Mucosa of stomach (tissue), 1 donor: ENCODE data around the gene UBE2J2.

Experiments used
- H3K27me3 ChIP-seq: one replicate; pipeline ENCODE4 v1.7.0; 2013; ENCODE audit warnings: mild to moderate bottlenecking, low read length; ENCODE audit not compliant: control insufficient read depth, insufficient read depth
- H3K36me3 ChIP-seq: one replicate; pipeline ENCODE4 v1.7.0; 2013; ENCODE audit warnings: low read length; ENCODE audit not compliant: control insufficient read depth, insufficient read depth
- H3K4me1 ChIP-seq: one replicate; pipeline ENCODE4 v1.7.0; 2013; ENCODE audit warnings: mild to moderate bottlenecking, low read length; ENCODE audit not compliant: control insufficient read depth, insufficient read depth
- H3K4me3 ChIP-seq: one replicate; pipeline ENCODE4 v1.7.0; 2013; ENCODE audit warnings: low read length
- H3K9ac ChIP-seq: one replicate; pipeline ENCODE4 v1.7.0; 2013; ENCODE audit warnings: mild to moderate bottlenecking, low read length, moderate library complexity
- H3K9me3 ChIP-seq: one replicate; pipeline ENCODE4 v1.7.0; 2013; ENCODE audit warnings: mild to moderate bottlenecking, low read length, moderate library complexity; ENCODE audit not compliant: control insufficient read depth
- donor health status: Pancreatic carcinoma.

Gene UBE2J2

GRCh38 chr1:1228187-1228586 lies 45.5 kb downstream of the UBE2J2 start:
- no peaks in the 10 kb centered on the region for H3K9me3 ChIP-seq
- H3K4me3 ChIP-seq, result no peak overlapping the region
- no peaks in the 10 kb centered on the region for H3K27me3 ChIP-seq
- peaks cover 5% of the 10 kb centered on the region for H3K36me3 ChIP-seq
- H3K9ac ChIP-seq, result no peak overlapping the region
- peaks cover 30% of the 10 kb centered on the region for H3K4me1 ChIP-seq

- Histone ChIP-seq H3K9ac (no peak overlapping the region), H3K9me3 (no peaks in the 10 kb centered on the region), H3K27me3 (no peaks in the 10 kb centered on the region), H3K4me1 (peaks cover 25% of the 10 kb centered on the region), H3K4me3 (no peak overlapping the region), H3K36me3 (peaks cover 10% of the 10 kb centered on the region)
Measured at GRCh38 chr1:1227386-1227785, 46.3 kb downstream of the UBE2J2 start.

GRCh38 chr1:1226566-1227362 lies 46.9 kb downstream of the UBE2J2 start:
- Histone ChIP-seq H3K27me3 (no peaks in the 10 kb centered on the region), H3K4me1 (peaks cover 31% of the 10 kb centered on the region), H3K36me3 (peaks cover 10% of the 10 kb centered on the region), H3K9me3 (no peaks in the 10 kb centered on the region), H3K4me3 (no peak overlapping the region), H3K9ac (no peak overlapping the region)

GRCh38 chr1:1225913-1226312 lies 47.7 kb downstream of the UBE2J2 start:
- H3K4me1 ChIP-seq, result peaks cover 32% of the 10 kb centered on the region
- H3K36me3 ChIP-seq, result peaks cover 10% of the 10 kb centered on the region
- no peak overlapping the region for H3K9ac ChIP-seq
- H3K4me3 ChIP-seq, result no peak overlapping the region
- no peaks in the 10 kb centered on the region for H3K9me3 ChIP-seq
- H3K27me3 ChIP-seq, result no peaks in the 10 kb centered on the region

DNA sequence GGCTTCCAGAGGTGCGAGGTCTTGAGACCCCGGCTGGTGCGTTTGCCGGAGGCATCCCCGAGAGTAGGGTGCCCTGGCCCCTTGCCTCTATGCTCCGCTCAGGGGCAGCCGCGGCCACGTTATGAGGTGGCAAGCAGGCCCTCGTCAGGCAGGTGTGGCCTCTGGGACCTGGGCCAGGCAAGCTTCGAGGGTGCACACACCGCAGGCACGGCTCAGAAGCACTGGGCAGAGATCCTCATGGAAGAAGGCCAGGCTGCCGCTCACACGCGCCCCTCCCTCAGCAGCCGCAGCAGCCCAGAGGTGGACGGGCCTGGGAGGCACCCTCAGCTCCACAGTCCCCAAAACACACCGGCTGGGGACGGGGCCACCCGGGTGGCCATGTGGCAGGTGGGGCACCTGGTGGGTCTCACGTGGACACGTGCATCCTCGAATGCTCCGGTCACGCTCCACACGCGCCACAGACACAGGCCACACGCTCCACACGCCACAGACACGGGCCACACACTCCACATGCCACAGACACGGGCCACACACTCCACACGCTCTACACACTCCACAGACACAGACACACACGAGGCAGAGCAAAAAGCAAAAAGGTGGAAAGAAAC lies 48.3 kb downstream of the UBE2J2 start:
- H3K9ac ChIP-seq, result no peak overlapping the region
- no peaks in the 10 kb centered on the region for H3K27me3 ChIP-seq
- peaks cover 10% of the 10 kb centered on the region for H3K36me3 ChIP-seq
- H3K9me3 ChIP-seq, result no peaks in the 10 kb centered on the region
- H3K4me1 ChIP-seq, result peaks cover 28% of the 10 kb centered on the region
- no peak overlapping the region for H3K4me3 ChIP-seq

DNA sequence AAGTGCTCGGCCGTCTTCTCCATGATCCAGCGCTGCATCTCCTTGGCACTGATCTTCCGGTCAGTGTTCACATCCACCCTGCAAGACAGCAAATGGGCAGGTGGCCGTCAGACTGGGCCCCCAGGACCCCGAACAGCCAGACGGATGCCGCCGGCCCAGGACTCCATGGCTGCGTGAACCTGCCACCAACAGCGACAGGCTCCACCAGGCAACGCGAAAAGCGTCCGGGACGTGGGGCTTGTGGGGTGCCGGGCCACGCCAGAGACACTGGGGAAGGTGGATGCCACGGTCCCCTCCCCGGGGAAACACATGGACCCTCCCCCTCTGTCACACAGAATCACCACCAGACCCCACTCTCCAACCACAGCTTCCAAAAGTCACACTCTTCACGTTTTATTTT lies 49.8 kb downstream of the UBE2J2 start:
- Histone ChIP-seq H3K9ac (no peak overlapping the region), H3K36me3 (peaks cover 10% of the 10 kb centered on the region), H3K9me3 (no peaks in the 10 kb centered on the region), H3K4me1 (peaks cover 22% of the 10 kb centered on the region), H3K4me3 (no peak overlapping the region), H3K27me3 (no peaks in the 10 kb centered on the region)

- no peaks in the 10 kb centered on the region for H3K9me3 ChIP-seq
- peaks cover 22% of the 10 kb centered on the region for H3K4me1 ChIP-seq
- no peak overlapping the region for H3K9ac ChIP-seq
- peaks cover 10% of the 10 kb centered on the region for H3K36me3 ChIP-seq
- H3K27me3 ChIP-seq, result no peaks in the 10 kb centered on the region
- no peak overlapping the region for H3K4me3 ChIP-seq
Measured at GRCh38 chr1:1223321-1223720, 50.3 kb downstream of the UBE2J2 start.

- peaks cover 22% of the 10 kb centered on the region for H3K4me1 ChIP-seq
- no peaks in the 10 kb centered on the region for H3K27me3 ChIP-seq
- H3K36me3 ChIP-seq, result peaks cover 10% of the 10 kb centered on the region
- no peak overlapping the region for H3K4me3 ChIP-seq
- no peaks in the 10 kb centered on the region for H3K9me3 ChIP-seq
- H3K9ac ChIP-seq, result no peak overlapping the region
Measured at GRCh38 chr1:1222575-1223225, 51.0 kb downstream of the UBE2J2 start.

GRCh38 chr1:1221887-1222574 lies 51.6 kb downstream of the UBE2J2 start:
- no peak overlapping the region for H3K4me3 ChIP-seq
- H3K36me3 ChIP-seq, result peaks cover 10% of the 10 kb centered on the region
- H3K9me3 ChIP-seq, result no peaks in the 10 kb centered on the region
- no peak overlapping the region for H3K9ac ChIP-seq
- peaks cover 22% of the 10 kb centered on the region for H3K4me1 ChIP-seq
- no peaks in the 10 kb centered on the region for H3K27me3 ChIP-seq

DNA sequence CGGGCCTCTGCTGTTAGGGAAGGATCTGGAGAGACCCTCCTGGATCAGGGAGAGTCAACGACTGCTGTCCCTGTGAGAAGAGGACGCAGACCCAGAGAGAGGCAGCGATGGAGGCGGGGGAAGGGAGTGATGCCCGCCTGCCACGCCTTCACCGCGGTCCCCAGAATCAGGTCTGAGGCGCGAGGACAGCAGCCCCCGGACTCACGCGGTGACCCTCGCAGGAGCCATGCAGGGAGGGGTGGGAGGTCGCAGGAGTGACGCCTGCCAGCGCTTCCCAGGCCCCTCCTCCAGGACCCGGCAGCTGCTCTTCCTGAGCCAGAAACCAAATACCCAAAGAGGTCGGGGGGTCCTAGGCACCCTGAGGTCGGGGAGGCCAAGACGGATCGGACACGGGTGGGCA lies 53.5 kb downstream of the UBE2J2 start:
- Histone ChIP-seq H3K9me3 (no peaks in the 10 kb centered on the region), H3K36me3 (peaks cover 5% of the 10 kb centered on the region), H3K4me1 (peaks cover 17% of the 10 kb centered on the region), H3K27me3 (no peaks in the 10 kb centered on the region), H3K9ac (no peak overlapping the region), H3K4me3 (no peak overlapping the region)

GRCh38 chr1:1219341-1219740 lies 54.3 kb downstream of the UBE2J2 start:
- peaks cover 5% of the 10 kb centered on the region for H3K36me3 ChIP-seq
- no peak overlapping the region for H3K9ac ChIP-seq
- no peak overlapping the region for H3K4me3 ChIP-seq
- no peaks in the 10 kb centered on the region for H3K9me3 ChIP-seq
- H3K4me1 ChIP-seq, result peaks cover 19% of the 10 kb centered on the region
- no peaks in the 10 kb centered on the region for H3K27me3 ChIP-seq
